Large intestine (tissue), 3 donors: ENCODE data around the gene SMARCD1. TPM values are rescaled to one million over a fixed set of nuclear protein-coding genes. Genes with fewer than 3 reads are reported as not detected.

ENCODE experiments used
- DNase-seq, 2 donors: peaks; one replicate each; pipeline versions ENCODE4 v3.0.0 to v3.0.0-alpha.2; 2013
- H3K27ac ChIP-seq: one replicate; pipeline ENCODE4 v1.5.1; 2013; ENCODE audit warnings: low read length
- H3K27me3 ChIP-seq: 2 replicates; pipeline ENCODE4 v1.6.1; 2013; ENCODE audit warnings: low read length; ENCODE audit not compliant: control insufficient read depth, insufficient read depth
- H3K36me3 ChIP-seq: 2 replicates; pipeline ENCODE4 v1.6.1; 2013; ENCODE audit warnings: low read length; ENCODE audit not compliant: control insufficient read depth, insufficient read depth
- H3K4me1 ChIP-seq: one replicate; pipeline ENCODE4 v1.6.1; 2013; ENCODE audit warnings: low read length; ENCODE audit not compliant: control insufficient read depth, insufficient read depth
- H3K4me3 ChIP-seq: one replicate; pipeline ENCODE4 v1.5.1; 2013; ENCODE audit warnings: low read length
- H3K9me3 ChIP-seq: one replicate; pipeline ENCODE4 v1.6.1; 2013; ENCODE audit warnings: mild to moderate bottlenecking, low read depth, low read length, moderate library complexity; ENCODE audit not compliant: control insufficient read depth
- WGBS: methylation state at CpG from one replicate; pipeline ENCODE4 v1.1.5; 2013; ENCODE audit warnings: low lambda C conversion rate; ENCODE audit not compliant: insufficient coverage; 5-methylcytosine and 5-hydroxymethylcytosine counted together
- polyA plus RNA-seq: library from polyadenylated mRNA; unstranded; fragments of 120-200 nt; gene quantifications from one replicate; pipeline ENCODE4 v1.2.1, GENCODE V29; 2013

The SMARCD1 gene
- polyA plus RNA-seq, 1 donor, result 63.3 TPM

DNA sequence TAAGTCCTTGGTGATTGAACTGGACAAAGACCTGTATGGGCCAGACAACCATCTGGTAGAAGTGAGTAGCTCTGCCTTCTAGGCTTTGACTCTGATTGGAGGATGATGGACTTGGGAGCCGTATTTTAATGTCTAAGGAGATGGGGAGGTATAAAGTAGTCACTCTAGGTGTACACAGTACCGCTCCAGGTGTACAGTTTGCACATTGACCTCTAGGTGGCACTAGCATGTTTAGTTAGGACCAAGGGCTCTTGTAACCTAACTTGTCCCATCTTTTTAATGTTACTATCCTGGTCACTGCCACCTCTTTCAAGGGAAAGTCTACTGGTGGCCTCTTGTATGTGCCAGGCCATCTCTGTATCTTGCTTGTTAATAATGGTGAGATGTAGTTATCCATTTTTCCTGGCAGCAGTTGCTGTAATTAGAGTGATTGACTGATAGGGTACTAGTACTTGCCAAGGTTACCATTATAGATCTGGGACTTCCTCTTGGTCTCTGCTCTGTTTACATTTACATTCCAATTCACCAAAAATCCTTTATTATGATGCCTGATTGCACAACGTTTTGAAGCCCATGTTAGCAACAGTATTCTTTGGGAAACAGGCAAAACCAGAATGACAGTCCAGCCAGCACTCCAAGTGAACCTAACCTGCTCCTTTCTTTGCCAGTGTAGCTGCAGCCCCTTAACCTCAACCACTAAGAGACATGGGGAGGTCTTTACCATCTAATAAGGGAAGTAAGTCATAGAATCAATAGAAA is 3.6 kb downstream of the SMARCD1 start:
- Histone ChIP-seq H3K36me3 (peaks cover 63% of the 10 kb centered on the region), H3K27me3 (no peaks in the 10 kb centered on the region), H3K27ac (no peak overlapping the region), H3K9me3 (no peaks in the 10 kb centered on the region), H3K4me3 (no peak overlapping the region), H3K4me1 (peaks cover 8% of the 10 kb centered on the region)
- DNase-seq, result peak; percentile 50 to 55
- WGBS, result no CpG with 5 or more reads among the region's 3 CpGs

DNA sequence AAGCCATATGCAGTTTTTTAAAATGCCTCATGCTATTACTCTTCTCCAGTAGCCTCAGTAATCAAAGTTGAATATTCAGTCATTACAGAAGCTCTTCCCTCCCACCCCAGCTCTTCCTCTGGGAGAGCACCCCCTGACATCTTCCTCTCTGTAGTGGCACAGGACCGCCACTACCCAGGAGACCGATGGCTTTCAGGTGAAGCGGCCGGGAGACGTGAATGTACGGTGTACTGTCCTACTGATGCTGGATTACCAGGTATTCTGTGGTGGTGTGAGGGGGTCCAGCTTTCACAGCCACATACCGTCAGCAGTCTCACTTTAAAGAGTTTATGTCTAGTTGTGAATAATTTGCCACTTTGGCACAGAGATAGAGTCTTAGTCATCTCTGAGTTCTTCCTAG is 4.6 kb downstream of the SMARCD1 start:
- DNase-seq, result no peak
- no peak overlapping the region for H3K27ac ChIP-seq
- peaks cover 3% of the 10 kb centered on the region for H3K4me1 ChIP-seq
- no CpG with 5 or more reads among the region's 7 CpGs for WGBS
- H3K36me3 ChIP-seq, result peaks cover 71% of the 10 kb centered on the region
- no peaks in the 10 kb centered on the region for H3K27me3 ChIP-seq
- no peaks in the 10 kb centered on the region for H3K9me3 ChIP-seq
- no peak overlapping the region for H3K4me3 ChIP-seq

DNA sequence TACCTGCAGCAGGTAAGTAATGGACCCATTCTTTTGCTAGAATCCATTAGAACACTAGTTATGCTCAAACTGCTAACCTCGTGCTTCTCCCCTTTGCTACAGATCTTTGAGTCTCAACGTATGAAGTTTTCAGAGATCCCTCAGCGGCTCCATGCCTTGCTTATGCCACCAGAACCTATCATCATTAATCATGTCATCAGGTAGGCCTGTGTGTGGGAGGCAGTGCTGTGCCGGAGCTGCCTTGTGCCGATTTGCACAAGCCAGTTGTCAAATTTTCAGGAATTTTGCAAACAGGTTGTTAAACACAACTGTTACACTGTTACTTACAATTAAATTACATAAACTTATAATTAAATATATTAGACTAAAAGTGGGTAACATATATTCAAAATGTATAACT is 5.2 kb downstream of the SMARCD1 start:
- no peak overlapping the region for H3K4me3 ChIP-seq
- H3K27me3 ChIP-seq, result no peaks in the 10 kb centered on the region
- DNase-seq, result no peak
- H3K27ac ChIP-seq, result no peak overlapping the region
- no CpG with 5 or more reads among the region's 5 CpGs for WGBS
- peaks cover 75% of the 10 kb centered on the region for H3K36me3 ChIP-seq
- H3K9me3 ChIP-seq, result no peaks in the 10 kb centered on the region
- H3K4me1 ChIP-seq, result peaks cover 3% of the 10 kb centered on the region

DNA sequence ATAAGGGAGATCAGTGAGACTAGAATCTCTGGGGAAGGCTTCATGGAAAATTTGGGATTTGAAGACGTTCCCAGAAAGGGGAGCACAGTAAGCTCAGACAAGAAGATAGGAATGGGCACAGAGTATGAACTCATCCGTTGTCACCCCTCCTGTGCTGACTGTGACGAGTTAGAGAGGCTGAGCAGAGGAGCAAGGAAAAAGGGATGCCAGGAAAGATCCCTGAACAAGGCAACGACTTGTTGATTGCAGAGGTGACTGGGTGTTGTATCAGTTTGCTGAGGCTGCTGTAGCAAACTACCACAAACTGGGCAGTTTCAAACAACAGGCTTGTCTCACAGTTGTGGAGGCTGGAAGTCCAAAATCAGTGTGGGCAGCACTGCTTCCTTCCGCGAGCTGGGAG is 12.8 kb downstream of the SMARCD1 start:
- H3K27ac ChIP-seq, result no peak overlapping the region
- H3K4me3 ChIP-seq, result no peak overlapping the region
- H3K27me3 ChIP-seq, result no peaks in the 10 kb centered on the region
- WGBS, result 100% methylated on average over 1 of the region's 6 CpGs
- DNase-seq, result no peak
- H3K9me3 ChIP-seq, result no peaks in the 10 kb centered on the region
- H3K4me1 ChIP-seq, result peaks cover 14% of the 10 kb centered on the region
- H3K36me3 ChIP-seq, result peaks cover 69% of the 10 kb centered on the region

DNA sequence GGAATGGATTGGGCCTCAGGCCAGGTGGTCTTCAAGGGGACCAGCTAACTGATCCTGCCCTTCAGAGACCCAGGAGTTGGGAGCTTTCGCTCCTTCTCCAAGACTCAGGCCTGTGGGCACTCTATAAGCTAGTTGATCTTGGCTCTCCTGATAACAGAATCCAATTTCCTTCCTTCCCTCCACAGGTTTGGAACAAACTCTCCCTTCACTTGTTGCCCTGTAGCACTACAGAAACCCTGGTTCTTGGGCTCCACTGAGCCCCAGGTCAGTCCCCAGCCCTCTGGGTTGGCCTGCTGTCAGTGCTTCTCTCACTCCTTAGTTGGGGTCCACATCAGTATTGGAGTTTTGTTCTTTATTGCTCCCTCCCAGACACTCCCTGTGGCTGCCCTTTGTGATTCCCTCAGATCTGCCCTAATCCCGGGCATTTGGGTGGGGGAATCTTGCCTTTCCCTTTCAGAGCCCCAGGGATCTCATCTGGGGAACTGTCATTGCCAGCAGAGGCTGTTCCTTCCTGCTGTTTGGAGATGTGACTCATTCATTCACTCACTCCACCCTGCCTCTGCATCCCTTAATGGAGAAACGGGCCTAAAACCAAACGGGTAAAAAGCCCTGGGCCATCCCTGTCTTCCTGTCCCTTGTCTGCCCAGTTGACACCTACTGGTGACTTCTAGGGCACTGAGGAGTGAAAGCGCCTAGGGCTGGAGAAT is 14.3 kb downstream of the SMARCD1 start:
- no peak overlapping the region for H3K4me3 ChIP-seq
- H3K4me1 ChIP-seq, result peaks cover 22% of the 10 kb centered on the region
- no peak for DNase-seq
- H3K9me3 ChIP-seq, result no peaks in the 10 kb centered on the region
- H3K36me3 ChIP-seq, result peaks cover 56% of the 10 kb centered on the region
- no peaks in the 10 kb centered on the region for H3K27me3 ChIP-seq
- H3K27ac ChIP-seq, result no peak overlapping the region
- WGBS, result 80% methylated on average over 2 of the region's 5 CpGs

DNA sequence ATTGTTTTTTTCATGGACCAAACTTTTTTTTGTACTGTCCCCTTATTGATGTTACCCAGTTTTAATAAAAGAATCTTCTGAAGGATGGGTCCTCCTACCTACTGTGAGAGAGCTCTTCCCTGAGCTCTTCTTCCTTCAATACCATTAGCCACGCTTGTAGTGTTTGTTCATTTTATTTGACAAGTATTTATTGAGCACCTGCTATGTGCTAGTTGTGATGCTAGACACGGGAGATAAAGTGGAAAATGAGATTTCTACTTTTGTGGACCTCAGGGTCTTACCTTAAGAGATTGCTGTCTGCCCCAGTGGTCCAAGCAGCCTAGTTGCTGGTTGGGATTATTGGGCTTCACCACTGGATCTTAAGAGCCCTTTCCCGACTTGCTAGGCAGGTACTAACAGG is 15.4 kb downstream of the SMARCD1 start:
- Histone ChIP-seq H3K4me1 (peaks cover 28% of the 10 kb centered on the region), H3K4me3 (no peak overlapping the region), H3K27me3 (no peaks in the 10 kb centered on the region), H3K36me3 (peaks cover 47% of the 10 kb centered on the region), H3K9me3 (no peaks in the 10 kb centered on the region), H3K27ac (no peak overlapping the region)
- no peak for DNase-seq
- WGBS, result 50% methylated on average over 1 of the region's 3 CpGs

DNA sequence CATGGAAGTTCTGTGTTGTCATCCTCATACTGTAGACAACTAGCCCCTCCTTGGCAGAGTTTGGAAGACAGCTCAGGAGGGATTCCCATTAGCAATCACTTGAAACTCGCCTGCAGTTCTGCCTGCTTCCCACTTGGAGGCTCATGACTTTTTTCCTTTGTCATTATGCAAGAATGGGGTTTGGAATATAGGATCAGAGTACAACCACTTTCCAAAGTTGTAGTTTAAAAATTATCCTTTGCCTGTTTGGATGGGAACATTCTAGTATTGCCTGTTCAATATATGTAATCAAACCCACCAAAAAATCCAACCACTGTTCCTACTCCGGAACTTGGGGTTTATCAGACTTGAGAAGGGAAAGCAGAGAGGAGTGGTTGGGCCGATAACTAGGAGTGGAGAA is 16.5 kb downstream of the SMARCD1 start:
- no peaks in the 10 kb centered on the region for H3K27me3 ChIP-seq
- peaks cover 37% of the 10 kb centered on the region for H3K36me3 ChIP-seq
- peak in 1 of 2 donors; percentile 53 for DNase-seq
- no peak overlapping the region for H3K4me3 ChIP-seq
- H3K27ac ChIP-seq, result peak overlapping the region; percentile 91
- no peaks in the 10 kb centered on the region for H3K9me3 ChIP-seq
- peaks cover 39% of the 10 kb centered on the region for H3K4me1 ChIP-seq
- 100% methylated on average over 1 of the region's 3 CpGs for WGBS

DNA sequence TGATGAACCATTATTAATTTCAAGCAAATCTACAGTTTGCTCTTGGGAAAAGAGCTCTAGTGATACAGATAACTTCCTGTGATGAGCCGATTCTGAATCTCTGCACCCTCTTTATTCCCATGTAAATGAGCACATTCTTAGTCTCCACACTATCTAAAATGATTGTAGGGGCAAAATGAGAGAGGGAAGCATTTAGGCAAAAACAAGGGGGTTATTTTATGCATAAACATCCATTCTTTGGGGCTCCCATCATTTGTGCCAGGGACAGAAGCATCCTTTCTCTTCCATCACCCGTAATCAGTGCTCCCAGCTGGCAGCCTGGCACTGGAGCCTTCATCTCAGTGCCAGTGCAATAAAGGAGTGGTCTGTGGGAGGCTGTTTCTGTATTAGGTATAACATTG is 17.0 kb downstream of the SMARCD1 start:
- H3K36me3 ChIP-seq, result peaks cover 37% of the 10 kb centered on the region
- no peak for DNase-seq
- no peaks in the 10 kb centered on the region for H3K27me3 ChIP-seq
- peaks cover 44% of the 10 kb centered on the region for H3K4me1 ChIP-seq
- peak overlapping the region; percentile 91 for H3K27ac ChIP-seq
- WGBS, result no CpG with 5 or more reads among the region's 2 CpGs
- no peak overlapping the region for H3K4me3 ChIP-seq
- no peaks in the 10 kb centered on the region for H3K9me3 ChIP-seq

DNA sequence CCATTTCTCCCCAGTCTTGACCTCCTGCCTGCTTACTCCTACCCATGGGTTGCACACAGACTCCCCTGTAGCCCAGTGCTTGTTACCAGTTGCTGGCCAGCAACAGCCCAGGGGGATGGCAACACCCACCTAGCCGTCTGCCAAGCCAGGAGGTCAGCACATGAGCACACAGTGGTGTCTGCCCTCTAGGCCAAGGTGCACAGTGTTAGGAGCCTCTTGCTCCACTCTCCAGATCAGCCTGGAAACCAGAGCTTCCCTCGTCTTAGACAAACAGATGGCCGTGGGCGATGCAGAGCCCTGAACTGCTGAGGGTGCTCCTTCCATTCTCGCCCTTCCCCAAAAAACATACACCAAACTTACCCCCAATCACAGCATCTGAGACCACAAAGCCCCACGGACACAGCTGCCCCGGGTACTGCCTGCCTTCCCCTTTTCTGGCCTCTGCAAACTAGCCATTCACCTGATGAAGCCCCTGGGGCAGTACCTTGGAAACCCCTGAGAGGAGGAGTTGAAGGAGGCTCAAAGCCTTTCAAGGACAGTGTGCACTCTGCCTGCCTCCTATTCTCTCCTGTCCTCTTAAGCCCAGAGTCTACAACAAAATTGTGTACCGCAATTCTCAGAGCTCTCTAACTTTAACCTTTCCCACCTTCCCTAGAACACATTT is 17.6 kb downstream of the SMARCD1 start:
- WGBS, result no CpG with 5 or more reads among the region's 8 CpGs
- H3K4me3 ChIP-seq, result no peak overlapping the region
- peaks cover 42% of the 10 kb centered on the region for H3K36me3 ChIP-seq
- peaks cover 50% of the 10 kb centered on the region for H3K4me1 ChIP-seq
- DNase-seq, result peak in 1 of 2 donors; percentile 71
- no peaks in the 10 kb centered on the region for H3K9me3 ChIP-seq
- H3K27ac ChIP-seq, result peak overlapping the region; percentile 91
- no peaks in the 10 kb centered on the region for H3K27me3 ChIP-seq

DNA sequence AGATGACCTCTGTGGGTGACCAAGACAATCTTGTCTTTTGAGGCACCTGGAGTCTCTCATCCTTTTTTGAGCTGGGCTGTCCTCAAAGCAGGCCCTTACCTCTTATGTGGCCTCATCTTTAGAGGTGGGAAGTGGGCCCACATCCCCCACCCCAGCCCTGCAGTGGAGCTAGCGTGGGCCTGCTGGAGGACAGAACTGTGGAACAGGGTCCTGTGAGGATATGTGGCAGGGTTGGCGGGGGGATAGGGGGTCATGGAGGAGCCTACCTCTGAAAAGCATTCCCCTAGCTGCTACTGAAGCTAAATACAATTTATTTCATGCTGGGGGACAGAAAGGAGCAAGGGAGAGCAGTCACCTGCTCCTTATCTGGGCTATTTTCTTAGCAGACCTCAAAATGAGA is 18.2 kb downstream of the SMARCD1 start:
- Histone ChIP-seq H3K27me3 (no peaks in the 10 kb centered on the region), H3K4me1 (peaks cover 56% of the 10 kb centered on the region), H3K9me3 (no peaks in the 10 kb centered on the region), H3K36me3 (peaks cover 42% of the 10 kb centered on the region), H3K27ac (peak overlapping the region; percentile 91), H3K4me3 (no peak overlapping the region)
- no peak for DNase-seq
- no CpG with 5 or more reads among the region's 2 CpGs for WGBS
